ENCODE results near the gene TMEM86B.

DNA sequence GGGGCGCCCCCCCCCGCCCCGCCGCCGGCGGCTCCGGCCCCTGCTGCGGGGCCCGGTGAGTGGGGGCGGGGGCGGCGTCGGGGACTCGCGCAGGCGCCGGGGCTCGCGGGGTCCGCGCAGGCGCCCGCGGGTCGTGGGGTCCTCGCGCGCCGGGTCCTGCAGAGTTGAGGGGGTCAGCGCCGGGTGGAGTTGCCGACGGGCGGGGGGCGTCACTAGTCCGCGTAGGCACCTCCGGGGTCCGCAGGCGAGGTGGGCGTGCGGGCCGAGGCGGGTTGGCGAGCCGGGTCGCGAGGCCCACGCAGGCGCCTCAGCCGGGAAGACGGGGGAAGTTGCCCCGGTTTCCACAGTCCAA, 29.9 kb upstream of the TMEM86B start:
- TF ChIP-seq ISL1 (CRISPR knock-in tag; IDR thresholded peaks at IDR 0.05) (no peak), CSDC2 (CRISPR knock-in tag; IDR thresholded peaks at IDR 0.05) (no peak), ARNTL (CRISPR knock-in tag; IDR thresholded peaks at IDR 0.05; ENCODE audit: borderline replicate concordance, low read depth) (no peak), RARB (CRISPR knock-in tag; IDR thresholded peaks at IDR 0.05) (no peak), GLIS3 (CRISPR knock-in tag; IDR thresholded peaks at IDR 0.05) (no peak)
- TF ChIP-seq, protein P1, sequence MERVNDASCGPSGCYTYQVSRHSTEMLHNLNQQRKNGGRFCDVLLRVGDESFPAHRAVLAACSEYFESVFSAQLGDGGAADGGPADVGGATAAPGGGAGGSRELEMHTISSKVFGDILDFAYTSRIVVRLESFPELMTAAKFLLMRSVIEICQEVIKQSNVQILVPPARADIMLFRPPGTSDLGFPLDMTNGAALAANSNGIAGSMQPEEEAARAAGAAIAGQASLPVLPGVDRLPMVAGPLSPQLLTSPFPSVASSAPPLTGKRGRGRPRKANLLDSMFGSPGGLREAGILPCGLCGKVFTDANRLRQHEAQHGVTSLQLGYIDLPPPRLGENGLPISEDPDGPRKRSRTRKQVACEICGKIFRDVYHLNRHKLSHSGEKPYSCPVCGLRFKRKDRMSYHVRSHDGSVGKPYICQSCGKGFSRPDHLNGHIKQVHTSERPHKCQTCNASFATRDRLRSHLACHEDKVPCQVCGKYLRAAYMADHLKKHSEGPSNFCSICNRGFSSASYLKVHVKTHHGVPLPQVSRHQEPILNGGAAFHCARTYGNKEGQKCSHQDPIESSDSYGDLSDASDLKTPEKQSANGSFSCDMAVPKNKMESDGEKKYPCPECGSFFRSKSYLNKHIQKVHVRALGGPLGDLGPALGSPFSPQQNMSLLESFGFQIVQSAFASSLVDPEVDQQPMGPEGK (CRISPR knock-in tag; IDR thresholded peaks at IDR 0.05; ENCODE audit: borderline replicate concordance) = no peak
